ENCODE measurements around the gene HOTAIR. TPM values are rescaled to one million over a fixed set of nuclear protein-coding genes. Genes with fewer than 3 reads are reported as not detected.

Gene HOTAIR
- total RNA-seq, 1 donor from 2014 or later: 1.4 TPM

- H3K9me3 Mint-ChIP-seq (ENCODE audit: unreplicated experiment): no peaks in the 10 kb centered on the region
- peaks cover 12% of the 10 kb centered on the region for H3K4me1 Mint-ChIP-seq (ENCODE audit: unreplicated experiment)
- H3K27me3 Mint-ChIP-seq (ENCODE audit: unreplicated experiment): peaks cover 30% of the 10 kb centered on the region
- no peak for DNase-seq (ENCODE audit: low spot score)
- H3K27ac Mint-ChIP-seq (ENCODE audit: unreplicated experiment): no peak overlapping the region
- no peaks in the 10 kb centered on the region for H3K36me3 Mint-ChIP-seq (ENCODE audit: low read depth, unreplicated experiment)
- no peak for TF ChIP-seq CTCF (IDR thresholded peaks at IDR 0.05; ENCODE audit: unreplicated experiment)
- H3K4me3 Mint-ChIP-seq (ENCODE audit: unreplicated experiment): peak overlapping the region; percentile 47
Measured at GRCh38 chr12:54010972-54011664, 36.4 kb upstream of the HOTAIR start.

- Mint-ChIP-seq H3K36me3 (ENCODE audit: low read depth, unreplicated experiment) (no peaks in the 10 kb centered on the region), H3K9me3 (ENCODE audit: unreplicated experiment) (no peaks in the 10 kb centered on the region), H3K27ac (ENCODE audit: unreplicated experiment) (no peak overlapping the region), H3K4me1 (ENCODE audit: unreplicated experiment) (peaks cover 18% of the 10 kb centered on the region), H3K4me3 (ENCODE audit: unreplicated experiment) (no peak overlapping the region), H3K27me3 (ENCODE audit: unreplicated experiment) (peaks cover 35% of the 10 kb centered on the region)
- no peak for TF ChIP-seq CTCF (IDR thresholded peaks at IDR 0.05; ENCODE audit: unreplicated experiment)
- DNase-seq (ENCODE audit: low spot score): no peak
Measured at GRCh38 chr12:54010053-54010971, 35.6 kb upstream of the HOTAIR start.

- H3K36me3 Mint-ChIP-seq (ENCODE audit: low read depth, unreplicated experiment): no peaks in the 10 kb centered on the region
- peaks cover 29% of the 10 kb centered on the region for H3K27me3 Mint-ChIP-seq (ENCODE audit: unreplicated experiment)
- peaks cover 20% of the 10 kb centered on the region for H3K4me1 Mint-ChIP-seq (ENCODE audit: unreplicated experiment)
- no peak overlapping the region for H3K4me3 Mint-ChIP-seq (ENCODE audit: unreplicated experiment)
- H3K27ac Mint-ChIP-seq (ENCODE audit: unreplicated experiment): no peak overlapping the region
- no peak for DNase-seq (ENCODE audit: low spot score)
- H3K9me3 Mint-ChIP-seq (ENCODE audit: unreplicated experiment): no peaks in the 10 kb centered on the region
- TF ChIP-seq CTCF (IDR thresholded peaks at IDR 0.05; ENCODE audit: unreplicated experiment): no peak
Measured at GRCh38 chr12:54009171-54010052, 34.7 kb upstream of the HOTAIR start.

GRCh38 chr12:54008260-54008552 is 33.5 kb upstream of the HOTAIR start:
- no peak for DNase-seq (ENCODE audit: low spot score)
- no peak overlapping the region for H3K27ac Mint-ChIP-seq (ENCODE audit: unreplicated experiment)
- no peaks in the 10 kb centered on the region for H3K36me3 Mint-ChIP-seq (ENCODE audit: low read depth, unreplicated experiment)
- peaks cover 20% of the 10 kb centered on the region for H3K4me1 Mint-ChIP-seq (ENCODE audit: unreplicated experiment)
- H3K4me3 Mint-ChIP-seq (ENCODE audit: unreplicated experiment): no peak overlapping the region
- H3K27me3 Mint-ChIP-seq (ENCODE audit: unreplicated experiment): peaks cover 36% of the 10 kb centered on the region
- no peaks in the 10 kb centered on the region for H3K9me3 Mint-ChIP-seq (ENCODE audit: unreplicated experiment)
- no peak for TF ChIP-seq CTCF (IDR thresholded peaks at IDR 0.05; ENCODE audit: unreplicated experiment)
